ENCODE results near the gene CSF3. TPM values are rescaled to one million over a fixed set of nuclear protein-coding genes. Genes with fewer than 3 reads are reported as not detected.

The CSF3 gene
- total RNA-seq, 2 experiments from 2014 or later = not detected

DNA sequence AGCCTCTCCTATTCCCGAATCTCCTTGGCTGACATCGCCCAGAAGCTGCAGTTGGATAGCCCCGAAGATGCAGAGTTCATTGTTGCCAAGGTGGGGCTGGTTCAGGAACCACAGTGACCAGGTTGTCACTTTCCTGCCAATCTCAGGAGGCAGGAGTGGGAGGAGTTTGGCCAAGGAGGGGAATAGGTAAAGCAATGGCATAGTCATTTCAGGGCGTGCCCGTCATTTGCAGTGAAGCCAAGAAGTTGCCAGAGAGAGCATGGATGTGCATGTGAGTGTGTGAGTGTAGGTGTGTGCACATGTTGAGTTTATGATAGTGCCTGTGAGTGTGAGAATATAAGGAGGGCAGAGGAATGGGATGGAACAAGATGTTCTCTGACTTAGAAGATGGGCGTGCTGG lies 19.8 kb upstream of the CSF3 start:
- TF ChIP-seq CTCF (conservative IDR thresholded peaks at IDR 0.05; ENCODE audit: low read length) (no peak), EZH2phosphoT487 (IDR thresholded peaks at IDR 0.05; ENCODE audit: borderline replicate concordance, low read depth, low read length) (no peak)
- CTCF ChIA-PET (ENCODE audit: unreplicated experiment) = no interaction called here

DNA sequence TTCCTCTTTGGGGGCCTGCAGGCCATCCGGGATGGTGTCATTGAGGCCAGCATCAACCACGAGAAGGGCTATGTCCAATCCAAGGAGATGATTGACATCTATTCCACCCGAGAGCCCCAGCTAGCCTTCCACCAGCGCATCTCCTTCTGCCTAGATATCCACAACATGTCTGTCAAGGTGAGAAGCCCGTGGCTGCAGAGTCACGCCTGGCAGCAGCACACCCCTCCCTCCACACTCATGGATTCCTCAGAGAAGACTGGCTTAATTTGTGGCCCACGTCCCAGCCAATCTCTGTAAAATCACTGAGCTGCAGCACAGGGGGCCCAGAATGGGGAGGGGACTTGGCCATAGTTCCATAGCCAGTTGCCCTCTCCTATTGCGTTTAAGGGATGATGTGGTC lies 19.1 kb upstream of the CSF3 start:
- BruUV-seq (replicated peaks) = no TSS peak
- ChIA-PET CTCF (ENCODE audit: unreplicated experiment) (interaction anchor here (0.6 kb wide), 1 partner anchor 117 kb away, joined by 5 read pairs; no protein-coding TSS in a partner anchor), POLR2A (interaction anchor here (0.6 kb wide), 1 partner anchor 193 kb away, joined by 6 read pairs; no protein-coding TSS in a partner anchor)
- Histone ChIP-seq H3K4me2 (ENCODE audit: low read length) (no peak overlapping the region), H3K79me2 (ENCODE audit: insufficient read depth, low read depth, low read length) (no peaks in the 10 kb centered on the region), H3K9me3 (ENCODE audit: low read length) (no peaks in the 10 kb centered on the region), H3K4me3 (ENCODE audit: low read depth, low read length, poor library complexity, severe bottlenecking) (no peak overlapping the region), H4K20me1 (ENCODE audit: insufficient read depth, low read length) (no peaks in the 10 kb centered on the region), H3K4me1 (ENCODE audit: insufficient read depth, low read length, poor library complexity, severe bottlenecking) (no peaks in the 10 kb centered on the region), H2AFZ (ENCODE audit: low read length) (no peak overlapping the region), H3K36me3 (ENCODE audit: insufficient read depth, low read length) (peaks cover 70% of the 10 kb centered on the region), H3K9me2 (ENCODE audit: insufficient read depth, low read length) (no peaks in the 10 kb centered on the region), H3K27ac (ENCODE audit: low read depth, low read length, poor library complexity, severe bottlenecking) (no peak overlapping the region)
- intact Hi-C loops (cut with micrococcal nuclease; ENCODE audit: unreplicated experiment) = no loop called here
- DNase-seq (ENCODE audit: low spot score) = no peak
- no peak for TF ChIP-seq CTCF (conservative IDR thresholded peaks at IDR 0.05; ENCODE audit: low read length)
- no peak for TF ChIP-seq EZH2phosphoT487 (IDR thresholded peaks at IDR 0.05; ENCODE audit: borderline replicate concordance, low read depth, low read length)

More for the DNA sequence above, 19.8 kb upstream of the CSF3 start:
- DNase-seq (ENCODE audit: low spot score) = no peak
- H3K9me3 ChIP-seq (ENCODE audit: low read length) = no peaks in the 10 kb centered on the region
- no peak overlapping the region for H3K27ac ChIP-seq (ENCODE audit: low read depth, low read length, poor library complexity, severe bottlenecking)
- no peak overlapping the region for H2AFZ ChIP-seq (ENCODE audit: low read length)
- H3K79me2 ChIP-seq (ENCODE audit: insufficient read depth, low read depth, low read length) = no peaks in the 10 kb centered on the region
- H3K4me3 ChIP-seq (ENCODE audit: low read depth, low read length, poor library complexity, severe bottlenecking) = no peak overlapping the region
- H4K20me1 ChIP-seq (ENCODE audit: insufficient read depth, low read length) = no peaks in the 10 kb centered on the region
- H3K4me1 ChIP-seq (ENCODE audit: insufficient read depth, low read length, poor library complexity, severe bottlenecking) = no peaks in the 10 kb centered on the region
- no TSS peak for BruUV-seq (replicated peaks)
- POLR2A ChIA-PET = no interaction called here
- H3K9me2 ChIP-seq (ENCODE audit: insufficient read depth, low read length) = no peaks in the 10 kb centered on the region
- H3K36me3 ChIP-seq (ENCODE audit: insufficient read depth, low read length) = peaks cover 77% of the 10 kb centered on the region
- H3K4me2 ChIP-seq (ENCODE audit: low read length) = no peak overlapping the region
- intact Hi-C loops (cut with micrococcal nuclease; ENCODE audit: unreplicated experiment) = no loop called here

DNA sequence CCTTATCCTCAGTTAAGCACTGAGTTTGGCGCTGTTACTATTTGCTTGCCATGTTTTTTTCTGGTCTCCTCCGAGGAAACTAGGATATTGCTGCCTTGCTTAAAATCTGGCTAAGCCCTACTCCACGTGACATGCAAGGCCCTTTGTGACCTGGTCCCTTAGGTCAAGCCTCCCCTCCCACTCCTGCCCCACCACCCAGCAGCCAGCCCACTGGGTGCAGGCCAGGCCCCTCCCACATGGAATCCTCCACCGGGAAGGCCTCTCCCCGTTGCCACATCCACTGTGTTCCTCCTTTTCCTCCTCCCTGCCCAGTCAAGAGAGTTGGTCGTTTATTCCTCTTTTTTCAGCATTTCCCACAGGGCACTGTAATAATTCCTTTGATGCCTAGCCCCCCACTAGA lies 18.4 kb upstream of the CSF3 start:
- ChIA-PET CTCF (ENCODE audit: unreplicated experiment) (no interaction called here), POLR2A (interaction anchor here (0.6 kb wide), 1 partner anchor 194 kb away, joined by 6 read pairs; no protein-coding TSS in a partner anchor)
- H3K4me3 ChIP-seq (ENCODE audit: low read depth, low read length, poor library complexity, severe bottlenecking) = no peak overlapping the region
- intact Hi-C loops (cut with micrococcal nuclease; ENCODE audit: unreplicated experiment) = no loop called here
- no TSS peak for BruUV-seq (replicated peaks)
- no peaks in the 10 kb centered on the region for H3K79me2 ChIP-seq (ENCODE audit: insufficient read depth, low read depth, low read length)
- no peak for DNase-seq (ENCODE audit: low spot score)
- TF ChIP-seq EZH2phosphoT487 (IDR thresholded peaks at IDR 0.05; ENCODE audit: borderline replicate concordance, low read depth, low read length) = no peak
- no peak for TF ChIP-seq CTCF (conservative IDR thresholded peaks at IDR 0.05; ENCODE audit: low read length)
- no peaks in the 10 kb centered on the region for H4K20me1 ChIP-seq (ENCODE audit: insufficient read depth, low read length)
- H3K36me3 ChIP-seq (ENCODE audit: insufficient read depth, low read length) = peaks cover 63% of the 10 kb centered on the region
- no peaks in the 10 kb centered on the region for H3K9me2 ChIP-seq (ENCODE audit: insufficient read depth, low read length)
- H2AFZ ChIP-seq (ENCODE audit: low read length) = no peak overlapping the region
- no peaks in the 10 kb centered on the region for H3K4me1 ChIP-seq (ENCODE audit: insufficient read depth, low read length, poor library complexity, severe bottlenecking)
- H3K9me3 ChIP-seq (ENCODE audit: low read length) = no peaks in the 10 kb centered on the region
- H3K27ac ChIP-seq (ENCODE audit: low read depth, low read length, poor library complexity, severe bottlenecking) = no peak overlapping the region
- no peak overlapping the region for H3K4me2 ChIP-seq (ENCODE audit: low read length)
